Activated CD8-positive, alpha-beta memory T cell treated with anti-CD3 and anti-CD28 coated beads for 48 hours (primary cell): Measurements from ENCODE around the gene PLEKHM3.
"Not testable (repeated sequence)": the region's sequence is repeated elsewhere in the genome, so short reads cannot be mapped to it uniquely, and the experiment has no call there.

ENCODE experiments used
- DNase-seq, 3 experiments: peaks; one replicate each; pipeline ENCODE4 v3.0.0-alpha.2; 2020; ENCODE audit warnings: low read depth in 2 of 3, low spot score in 2 of 3

Gene PLEKHM3

DNA sequence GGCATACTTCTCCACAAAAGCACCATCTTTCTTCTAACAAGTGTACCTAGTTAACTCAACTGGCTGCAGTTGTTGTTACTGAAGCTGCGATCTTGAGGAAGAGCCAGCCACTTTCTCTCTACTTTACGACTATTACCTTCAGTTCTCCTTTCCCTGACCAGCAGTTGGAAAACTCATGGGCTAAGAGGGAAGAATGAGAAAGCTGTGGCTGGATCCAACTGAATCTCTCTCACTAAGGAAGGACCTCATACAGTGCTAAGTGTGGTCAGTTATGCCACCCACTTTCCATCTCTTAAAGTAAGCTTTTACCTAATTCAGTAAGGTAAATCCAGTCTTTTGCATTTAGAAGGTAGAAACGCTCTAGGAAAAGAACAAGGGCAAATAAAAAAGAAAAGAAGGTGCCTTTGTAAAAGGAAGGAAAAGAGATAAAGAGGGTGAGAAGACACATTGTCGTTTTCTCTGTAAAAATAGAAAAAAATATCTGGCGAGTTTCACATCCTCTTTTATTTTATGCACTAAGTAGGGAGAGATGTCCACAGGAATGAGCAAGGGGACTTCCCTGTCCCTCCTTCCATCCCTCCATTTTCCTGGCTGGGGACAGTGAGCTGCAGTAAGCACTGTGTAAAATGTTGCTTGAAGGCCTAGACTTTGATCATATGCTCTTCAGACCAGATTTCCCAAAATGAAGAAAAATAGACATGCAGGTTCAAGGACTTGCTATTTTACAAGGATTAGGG lies 73.4 kb downstream of the PLEKHM3 start:
- DNase-seq = no peak

DNA sequence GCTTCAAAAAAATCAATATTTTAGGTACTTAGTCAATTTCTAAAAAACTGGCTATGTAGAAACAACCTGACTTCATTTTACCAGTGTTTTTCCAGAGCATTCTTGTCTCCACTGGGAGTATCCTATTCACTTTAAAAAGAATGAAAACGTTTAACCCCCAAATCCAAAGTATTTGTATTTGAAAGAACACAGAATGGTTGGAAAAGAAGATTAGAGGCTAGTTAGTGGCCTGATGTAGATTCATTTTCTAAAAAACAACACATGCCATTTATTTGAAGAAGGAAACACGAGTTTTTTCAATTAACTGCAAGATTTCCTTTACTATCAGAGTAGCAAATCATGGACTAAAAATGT lies 74.6 kb downstream of the PLEKHM3 start:
- DNase-seq = no peak

DNA sequence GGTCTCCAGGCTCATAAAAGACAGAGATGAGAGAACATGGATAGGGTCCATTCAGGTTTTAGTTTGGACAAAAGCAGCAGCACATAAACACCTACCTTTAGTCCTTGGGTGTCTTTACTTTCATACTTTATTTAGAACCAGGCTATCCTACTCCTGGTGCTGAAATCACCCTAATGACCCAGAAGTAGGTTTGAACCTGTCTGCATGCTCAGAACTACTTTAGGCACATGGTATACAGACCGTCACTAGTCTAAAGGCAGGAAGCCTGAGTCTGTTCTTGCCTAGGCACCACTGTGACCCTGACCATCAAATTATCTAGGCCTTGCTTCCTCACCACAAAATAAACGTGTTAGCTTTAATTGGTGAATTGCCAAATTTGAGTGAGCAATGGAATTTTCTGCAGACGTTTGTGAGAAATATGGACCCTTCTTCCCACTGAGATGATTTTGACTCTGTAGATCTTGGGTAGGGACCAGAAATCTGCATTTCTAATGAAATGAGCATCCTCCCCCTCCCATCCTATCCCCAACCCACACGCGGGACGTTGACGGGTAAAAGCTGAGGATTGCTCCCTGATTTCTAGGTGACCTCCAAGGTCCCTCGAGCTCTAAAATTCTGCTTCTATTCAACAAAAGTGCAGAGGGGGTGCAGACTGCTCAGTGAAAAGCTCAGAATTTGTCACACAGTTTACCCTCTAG lies 75.1 kb downstream of the PLEKHM3 start:
- DNase-seq = no peak

DNA sequence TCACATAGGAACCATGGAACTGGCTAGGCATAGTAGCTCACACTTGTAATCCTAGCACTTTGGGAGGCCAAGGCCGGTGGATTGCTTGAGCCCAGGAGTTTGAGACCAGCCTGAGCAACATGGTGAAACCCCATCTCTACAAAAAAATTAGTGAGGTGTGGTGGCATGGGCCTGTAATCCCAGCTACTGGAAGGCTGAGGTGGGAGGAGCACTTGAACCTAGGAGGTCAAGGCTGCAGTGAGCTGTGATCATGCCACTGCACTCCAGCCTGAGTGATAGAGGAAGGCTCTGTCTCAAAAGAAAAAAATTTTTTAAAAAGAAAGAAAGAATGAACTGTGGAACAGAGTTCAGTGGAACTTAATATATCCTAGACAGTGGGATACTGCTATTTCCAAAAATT lies 76.1 kb downstream of the PLEKHM3 start:
- not testable (repeated sequence) for DNase-seq

DNA sequence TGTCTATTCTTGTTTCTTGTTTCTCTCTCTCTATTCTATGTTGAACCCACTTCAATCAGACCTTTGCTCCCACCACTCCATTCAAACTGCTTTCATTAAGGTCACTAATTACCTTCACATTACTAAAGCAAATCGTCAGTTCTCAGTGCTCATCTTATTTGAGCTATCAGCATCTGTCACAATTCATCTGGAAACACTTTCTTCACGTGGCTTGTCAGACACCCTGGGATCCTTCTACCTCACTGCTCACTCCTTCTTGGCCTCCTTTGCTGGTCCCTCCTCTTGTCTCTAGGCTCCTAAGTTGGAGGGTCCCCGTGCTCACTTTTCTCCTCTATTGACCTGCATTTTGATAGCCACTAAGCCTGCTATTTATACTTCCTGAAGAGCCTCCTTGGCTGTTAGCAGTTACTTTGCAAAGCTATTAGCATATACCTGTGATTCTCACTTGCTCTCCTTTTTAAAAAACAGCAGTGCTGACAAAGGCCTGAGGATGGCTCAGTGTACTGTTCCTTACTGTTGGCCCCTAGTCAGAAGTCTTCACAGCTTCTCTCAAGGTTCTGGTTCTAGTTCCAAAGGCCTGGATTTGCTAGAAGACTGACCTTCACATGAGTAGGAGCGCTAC lies 80.2 kb downstream of the PLEKHM3 start:
- no peak for DNase-seq

DNA sequence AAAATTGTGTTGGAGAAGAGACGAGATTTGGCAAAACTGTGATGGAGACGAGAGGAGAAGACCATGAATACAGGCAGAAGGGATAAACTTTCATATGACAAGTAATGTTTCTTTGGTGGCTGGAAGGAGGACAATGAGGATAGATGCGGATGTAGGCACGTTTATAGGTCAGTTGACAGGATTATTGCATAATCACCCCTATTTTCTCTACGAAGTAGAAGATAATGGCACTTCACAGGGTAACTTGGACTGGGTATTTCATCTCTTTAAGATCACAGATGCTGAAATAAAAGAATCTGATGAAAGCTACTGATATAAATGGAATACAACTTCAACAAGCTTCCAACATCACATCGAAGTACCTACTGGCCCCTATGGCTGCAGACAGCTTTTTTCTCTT lies 81.0 kb downstream of the PLEKHM3 start:
- DNase-seq = no peak

DNA sequence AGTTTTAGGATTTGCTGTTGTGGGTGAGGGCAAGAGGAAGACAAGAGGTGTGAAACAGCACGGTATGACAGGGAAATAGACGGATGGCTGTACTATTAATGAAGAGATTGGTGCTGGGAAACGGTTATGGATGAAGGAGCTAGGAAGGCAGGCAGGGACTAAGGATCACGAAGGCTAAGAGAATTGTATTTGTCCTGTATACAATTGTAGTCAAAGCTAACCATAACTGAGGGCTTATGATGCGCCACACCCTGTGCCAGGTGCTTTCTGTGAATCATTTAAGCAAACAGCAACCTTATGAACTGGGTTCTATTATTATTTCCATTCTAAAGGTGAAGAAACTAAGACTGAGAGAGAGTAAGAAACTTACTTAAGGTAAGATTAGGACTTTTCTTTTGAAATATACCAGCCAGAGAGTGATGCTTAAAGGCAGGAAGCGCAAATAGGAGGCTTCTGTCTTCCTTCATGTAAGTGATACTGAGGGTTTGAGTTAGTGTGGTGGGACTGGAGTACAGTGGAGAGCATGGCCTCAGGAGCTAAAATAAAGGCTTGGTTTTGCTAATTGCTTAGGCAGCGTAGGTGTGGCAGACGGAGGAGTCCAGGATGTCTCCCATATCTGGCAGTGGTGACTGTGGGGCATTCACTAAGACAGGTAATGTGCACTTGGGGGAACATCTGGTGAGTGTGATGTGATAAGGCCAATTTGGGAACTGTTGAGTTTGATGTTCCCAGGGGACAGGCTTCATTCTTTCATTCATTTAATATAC lies 85.8 kb downstream of the PLEKHM3 start:
- no peak for DNase-seq

DNA sequence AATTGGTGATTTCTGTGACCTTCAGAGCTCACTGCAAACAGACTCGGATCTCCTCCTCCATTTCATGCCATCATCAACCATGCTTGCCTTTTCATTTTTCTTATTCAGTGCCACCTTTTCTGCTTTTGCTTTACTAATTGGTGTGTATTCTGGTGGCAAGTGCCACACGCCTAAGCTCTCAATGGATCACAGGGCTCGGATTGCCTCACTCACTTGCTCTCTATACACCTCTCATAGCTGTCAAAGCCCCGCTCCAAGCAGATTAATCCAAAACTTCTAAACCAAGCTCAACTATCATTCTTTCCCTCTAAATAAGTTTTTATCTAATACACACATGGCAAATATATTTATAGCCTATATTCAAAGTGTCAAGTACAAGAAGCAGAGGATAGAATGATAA lies 86.4 kb downstream of the PLEKHM3 start:
- DNase-seq = no peak

DNA sequence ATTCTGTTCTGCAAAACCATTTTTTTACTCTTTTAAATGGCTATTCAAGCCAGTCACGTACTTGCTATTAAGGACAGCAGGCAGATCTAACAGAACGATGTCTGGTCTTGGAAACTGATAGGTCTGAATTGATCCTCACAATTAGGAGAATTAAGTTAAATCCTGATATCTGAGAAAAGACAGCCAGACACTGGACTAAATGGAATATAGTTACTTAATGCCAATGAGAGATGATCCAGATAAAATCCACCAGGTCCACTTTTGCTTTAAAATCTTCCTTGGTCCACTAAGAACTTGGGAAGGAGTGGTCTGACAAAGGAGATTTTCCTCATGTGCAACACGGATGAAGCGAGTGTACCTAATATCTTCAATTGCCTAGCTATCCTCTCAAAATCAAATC lies 86.9 kb downstream of the PLEKHM3 start:
- no peak for DNase-seq

DNA sequence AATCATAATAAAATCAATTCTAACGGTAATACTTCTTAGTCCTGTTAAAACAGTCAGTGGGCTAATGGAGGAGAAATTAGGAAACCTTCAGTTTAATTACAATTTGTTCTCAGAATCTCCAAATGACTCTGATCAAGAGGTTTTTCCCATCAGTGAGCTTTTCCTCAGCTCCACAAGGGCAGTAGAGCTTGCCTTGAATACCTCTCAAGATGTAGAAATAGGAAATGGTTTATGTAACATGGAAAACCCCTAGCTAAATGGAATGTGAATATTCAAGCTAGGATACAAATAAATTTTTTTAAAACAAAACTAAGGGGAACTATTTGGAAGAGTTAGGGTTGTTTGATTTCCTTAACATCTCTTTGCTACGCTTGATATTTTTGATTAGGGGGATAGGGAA lies 87.5 kb downstream of the PLEKHM3 start:
- DNase-seq = no peak

DNA sequence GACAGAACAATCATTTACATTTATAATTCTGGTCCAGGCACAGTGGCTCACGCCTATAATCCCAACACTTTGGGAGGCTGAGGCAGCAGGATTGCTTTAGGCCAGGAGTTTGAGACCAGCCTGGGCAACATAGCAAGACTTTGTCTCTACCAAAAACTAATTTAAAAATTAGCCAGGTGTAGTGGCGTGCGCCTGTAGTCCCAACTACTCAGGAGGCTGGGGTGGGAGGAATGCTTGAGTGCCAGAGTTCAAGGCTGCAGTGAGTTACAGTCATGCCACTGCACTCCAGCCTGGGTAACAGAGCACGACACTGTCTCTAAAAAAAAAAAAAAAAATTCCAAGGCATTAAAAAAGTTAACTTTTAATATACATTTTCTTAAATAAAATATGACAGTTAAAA lies 88.1 kb downstream of the PLEKHM3 start:
- DNase-seq = no peak

DNA sequence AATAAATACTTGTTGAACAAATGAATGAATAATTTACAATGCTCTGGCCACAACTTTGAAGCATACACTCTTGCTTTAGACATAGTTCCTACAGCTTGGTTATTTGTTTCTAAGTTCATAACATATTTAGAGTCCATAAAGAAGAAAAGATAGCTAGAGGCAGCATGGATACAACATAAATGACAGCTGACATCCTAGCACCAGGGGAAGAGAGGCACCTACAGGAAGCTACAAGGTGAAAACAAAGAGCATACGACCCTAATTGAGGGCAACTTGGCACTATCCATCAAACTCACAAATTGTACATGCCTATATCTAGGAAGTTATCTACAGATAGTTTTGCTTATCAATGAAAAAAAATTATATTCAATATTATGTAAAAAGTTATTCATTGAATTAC lies 88.9 kb downstream of the PLEKHM3 start:
- DNase-seq = no peak

DNA sequence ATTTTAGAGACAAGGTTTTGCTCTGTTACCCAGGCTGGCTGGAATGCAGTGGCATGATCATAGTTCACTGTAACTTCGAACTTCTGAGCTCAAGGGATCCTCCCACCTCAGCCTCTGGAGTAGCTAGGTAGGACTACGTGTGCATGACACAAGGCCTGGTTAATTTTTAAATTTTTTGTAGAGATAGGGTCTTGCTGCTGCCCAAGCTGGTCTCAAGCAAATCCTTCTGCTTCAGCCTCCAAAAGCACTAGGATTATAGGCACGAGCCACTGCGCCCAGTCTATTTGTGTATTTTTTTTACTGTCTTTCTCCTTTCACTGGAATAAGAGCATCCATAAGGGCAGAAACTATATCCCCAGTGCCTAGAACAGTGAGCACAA lies 89.3 kb downstream of the PLEKHM3 start:
- DNase-seq = no peak

DNA sequence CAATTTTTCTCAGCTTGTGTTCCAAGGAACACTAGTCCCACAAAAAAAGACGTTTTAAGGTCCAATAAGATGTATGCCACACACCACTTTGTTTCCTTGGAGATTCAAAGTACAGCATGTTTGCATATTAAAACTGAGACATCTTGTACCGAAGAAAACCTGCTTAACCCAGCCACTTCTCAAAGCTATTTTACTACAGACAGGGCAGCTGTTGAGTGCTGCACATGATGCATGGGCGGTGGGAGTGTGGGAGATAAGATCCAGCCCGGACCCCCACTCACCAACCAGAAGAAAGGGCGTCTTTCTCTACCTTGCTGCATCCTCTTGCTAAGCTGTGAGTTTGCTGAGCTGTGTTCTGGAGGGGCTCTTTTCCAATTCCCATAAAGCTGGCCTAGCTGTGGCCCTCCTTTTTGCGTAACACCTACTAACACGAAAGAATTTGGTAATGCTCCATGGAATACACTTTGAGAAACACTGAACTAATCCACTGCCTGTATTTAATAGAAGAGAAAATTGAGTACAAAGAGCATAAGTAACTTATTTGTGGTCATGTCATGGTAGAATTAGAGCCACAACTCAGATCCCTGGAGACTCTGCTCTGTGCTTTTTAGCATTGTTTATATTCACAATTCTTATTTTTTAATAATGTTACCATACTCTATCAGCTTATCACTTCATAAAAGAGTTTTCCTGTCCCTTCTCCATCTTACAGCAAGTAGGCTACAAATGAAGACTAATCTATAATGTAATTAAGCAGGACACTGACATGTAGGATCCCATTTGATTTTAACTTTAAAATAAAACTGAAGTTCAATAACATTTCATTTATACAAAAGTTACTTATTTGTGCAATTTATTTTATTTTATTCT lies 90.0 kb downstream of the PLEKHM3 start:
- no peak for DNase-seq

DNA sequence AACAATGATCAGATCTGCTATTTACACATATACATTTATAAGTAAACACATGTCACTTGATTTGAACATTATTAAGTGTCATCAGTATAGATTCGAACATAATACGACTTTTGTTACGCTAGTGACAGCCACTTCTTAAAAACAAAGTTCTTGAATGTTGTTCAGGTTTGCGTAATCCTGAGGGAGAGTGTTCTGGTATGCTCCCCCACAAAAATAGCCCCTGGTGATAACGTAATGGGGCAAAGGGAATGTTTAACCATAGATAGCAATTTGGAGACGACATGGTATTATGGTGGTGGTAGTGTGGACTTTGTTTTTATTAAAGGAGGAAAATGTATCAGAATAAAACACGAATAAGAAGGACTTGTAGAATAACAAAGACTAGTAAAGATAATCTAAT lies 90.6 kb downstream of the PLEKHM3 start:
- DNase-seq = no peak

DNA sequence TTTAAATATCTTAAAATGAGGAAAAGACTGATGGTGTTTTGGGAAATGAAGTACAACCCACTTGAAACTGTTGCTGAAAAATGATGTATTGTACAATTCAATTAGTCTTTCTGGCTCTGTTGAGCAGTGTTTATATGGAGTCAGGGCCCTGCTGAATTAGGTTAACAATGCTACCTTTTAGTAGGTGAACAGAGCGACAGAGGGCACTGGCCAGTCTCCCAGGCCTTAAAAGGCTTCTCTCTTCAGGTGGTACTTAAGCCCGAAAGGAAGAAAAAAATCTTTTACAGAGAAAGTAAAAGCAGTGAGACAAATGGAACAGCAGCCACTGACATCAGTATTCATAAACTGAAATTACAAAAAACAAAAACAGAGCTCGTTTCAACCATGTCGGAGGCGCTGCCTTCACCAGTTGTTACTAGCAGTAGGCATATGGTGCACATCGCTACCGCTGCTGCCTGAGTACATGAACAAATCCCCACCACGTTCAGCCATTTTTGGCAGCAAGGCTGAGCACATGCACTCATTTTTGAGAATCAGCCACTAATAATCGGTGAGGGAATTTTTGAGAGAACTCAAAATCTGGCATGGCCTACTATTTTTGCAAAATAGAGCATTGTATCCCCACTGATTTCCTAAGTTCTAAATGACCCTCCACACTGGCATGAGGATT lies 91.8 kb downstream of the PLEKHM3 start:
- DNase-seq = no peak

DNA sequence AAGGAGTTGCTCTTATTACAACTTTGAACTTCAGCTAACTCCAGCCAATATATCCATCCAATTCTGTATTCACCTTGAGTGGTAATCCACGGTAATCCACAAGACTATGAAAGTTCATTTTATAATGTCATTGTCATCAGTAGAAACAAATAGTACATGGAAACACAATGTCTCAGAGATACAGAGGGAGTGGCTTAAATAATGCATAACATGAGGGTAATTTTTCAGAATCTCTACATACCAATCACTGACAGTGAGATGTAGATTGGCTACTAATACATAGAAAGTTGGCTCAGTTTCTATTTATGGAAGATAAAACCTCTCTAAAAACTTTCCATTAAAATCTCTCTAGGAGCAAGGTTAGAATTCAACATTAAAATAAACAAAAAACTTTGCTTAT lies 93.2 kb downstream of the PLEKHM3 start:
- DNase-seq = no peak

DNA sequence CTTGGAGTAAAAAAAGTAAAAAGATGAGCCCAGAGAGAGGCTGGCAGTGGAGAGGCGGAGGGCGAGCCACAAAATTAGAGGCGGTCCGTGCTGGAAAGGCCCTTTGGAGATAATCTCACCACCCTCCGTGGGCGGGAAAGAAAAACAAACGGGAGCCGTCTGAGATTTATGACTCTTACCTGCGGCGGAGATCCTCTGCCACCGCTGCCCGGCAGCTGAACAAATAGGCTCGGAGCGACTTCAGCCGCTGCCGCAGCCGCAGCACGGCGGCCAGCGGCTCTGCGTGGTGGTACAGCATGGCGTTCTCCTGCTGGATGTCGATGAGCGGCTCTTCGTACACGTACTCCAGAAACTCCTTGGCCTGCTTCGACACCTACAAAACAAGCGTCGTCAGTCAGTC lies 94.6 kb downstream of the PLEKHM3 start:
- no peak for DNase-seq

DNA sequence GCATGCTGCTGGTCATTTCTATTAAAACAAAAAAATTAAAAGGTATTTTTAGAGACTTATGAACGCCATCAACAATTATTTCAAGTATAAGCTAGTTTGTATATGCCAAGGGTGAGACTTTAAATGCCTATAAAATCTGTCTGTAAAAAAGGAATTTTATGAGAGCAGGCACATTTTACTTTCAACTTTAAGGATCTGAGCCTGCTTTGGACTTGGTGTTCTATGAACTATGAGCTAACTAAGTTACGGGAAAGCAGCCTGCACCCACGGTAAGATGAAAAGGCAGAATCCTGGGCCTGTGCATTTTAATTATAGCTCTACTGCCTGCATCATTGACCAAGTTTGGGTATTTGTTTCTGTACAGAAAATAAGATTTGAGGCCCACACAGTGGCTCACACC lies 95.4 kb downstream of the PLEKHM3 start:
- no peak for DNase-seq

DNA sequence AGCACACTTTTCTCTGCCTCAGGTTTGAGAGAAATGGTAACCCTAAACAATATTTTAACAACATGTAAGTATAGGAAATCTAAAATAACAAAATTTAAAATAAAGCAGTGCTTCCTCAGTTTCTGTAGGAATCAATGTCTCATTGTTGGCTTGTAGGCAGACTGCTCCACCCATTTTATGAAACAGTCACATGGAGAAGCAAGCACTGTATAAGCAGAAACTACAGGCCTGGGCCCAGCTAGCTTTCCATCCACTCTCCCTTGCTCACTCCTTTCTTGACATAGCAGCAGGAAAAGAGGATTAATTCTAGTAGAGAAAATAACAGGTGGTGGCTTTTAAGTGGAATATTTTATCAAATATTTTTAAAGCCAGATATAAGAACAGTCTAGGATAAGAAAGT lies 97.2 kb downstream of the PLEKHM3 start:
- no peak for DNase-seq

DNA sequence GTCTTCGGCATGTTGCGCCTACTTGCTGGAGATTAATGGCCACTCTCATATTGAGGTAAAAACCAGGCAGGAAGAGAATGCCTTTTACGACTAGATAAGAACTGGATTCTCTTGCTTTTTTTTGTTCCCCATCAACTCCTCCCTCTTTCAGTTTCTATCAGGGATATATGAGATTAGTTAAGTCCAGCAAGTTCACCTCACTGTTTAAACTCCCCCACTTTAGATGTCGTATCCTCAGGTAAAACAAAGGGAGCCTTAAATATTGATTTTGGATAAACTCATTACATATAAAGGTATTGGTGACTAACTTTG lies 98.4 kb downstream of the PLEKHM3 start:
- DNase-seq = no peak
